ENCODE measurements around the gene ZFAND6. TPM values are rescaled to one million over a fixed set of nuclear protein-coding genes. Genes with fewer than 3 reads are reported as not detected.

Gene ZFAND6
- polyA plus RNA-seq, 1 donor from 2014 or later = 353 TPM

DNA sequence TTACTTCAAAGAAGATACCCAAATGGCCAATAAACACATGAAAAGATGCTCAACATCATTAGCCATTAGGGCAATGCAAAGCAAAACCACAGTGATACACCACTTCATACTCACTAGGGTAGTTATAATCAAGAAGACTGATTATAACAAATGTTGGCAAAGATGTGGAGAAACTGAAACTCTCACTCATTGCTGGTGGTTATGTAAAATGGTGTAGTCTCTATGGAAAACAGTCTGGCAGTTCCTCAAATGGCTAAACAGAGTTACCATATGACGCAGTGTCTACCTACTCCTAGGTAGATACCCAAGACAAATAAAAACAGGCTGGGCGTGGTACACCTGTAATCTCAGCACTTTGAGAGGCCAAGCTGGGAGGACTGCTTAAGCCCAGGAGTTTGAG lies 3.5 kb upstream of the ZFAND6 start:
- Histone ChIP-seq H2AFZ (ENCODE audit: low read depth, low read length) (no peak overlapping the region), H3K27ac (ENCODE audit: low read length) (no peak overlapping the region), H3K36me3 (ENCODE audit: insufficient read depth, low read length) (no peaks in the 10 kb centered on the region), H4K20me1 (ENCODE audit: insufficient read depth) (no peaks in the 10 kb centered on the region), H3F3A (ENCODE audit: insufficient read depth, low read length, poor library complexity, severe bottlenecking) (no peaks in the 10 kb centered on the region), H3K9ac (ENCODE audit: low read length) (no peak overlapping the region), H3K9me3 (ENCODE audit: low read length) (no peaks in the 10 kb centered on the region), H3K9me2 (ENCODE audit: insufficient read depth, low read length) (no peaks in the 10 kb centered on the region), H3K27me3 (ENCODE audit: insufficient read depth, low read depth, low read length) (peaks cover 15% of the 10 kb centered on the region), H3K4me3 (ENCODE audit: low read length) (no peak overlapping the region), H3K79me2 (replicated peaks; ENCODE audit: insufficient read depth, low read length) (peaks cover 6% of the 10 kb centered on the region), H3K4me2 (ENCODE audit: low read length) (no peak overlapping the region)
- TF ChIP-seq POLR2AphosphoS5 (IDR thresholded peaks at IDR 0.05) = no peak

DNA sequence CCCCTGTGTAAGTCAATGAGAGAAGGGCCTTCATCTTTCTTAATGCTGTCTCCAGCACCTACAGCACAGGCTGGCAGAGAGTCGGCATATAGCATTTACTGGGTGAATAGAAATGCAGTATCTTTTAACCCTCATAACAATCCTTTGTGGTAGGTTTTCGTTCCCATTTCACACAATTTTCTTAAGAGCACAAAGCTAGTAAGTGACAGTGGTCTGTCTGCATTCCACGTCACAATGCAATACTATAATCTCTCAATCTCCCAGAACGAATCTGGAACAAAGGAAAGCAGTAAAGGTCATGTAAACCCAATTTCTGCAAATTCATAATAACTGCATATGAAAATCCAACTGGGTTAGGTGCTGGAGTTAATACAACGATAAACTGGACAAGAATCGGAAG lies 1.4 kb upstream of the ZFAND6 start:
- peaks cover 15% of the 10 kb centered on the region for H3K27me3 ChIP-seq (ENCODE audit: insufficient read depth, low read depth, low read length)
- H3K36me3 ChIP-seq (ENCODE audit: insufficient read depth, low read length) = no peaks in the 10 kb centered on the region
- no peaks in the 10 kb centered on the region for H3F3A ChIP-seq (ENCODE audit: insufficient read depth, low read length, poor library complexity, severe bottlenecking)
- no peaks in the 10 kb centered on the region for H3K9me3 ChIP-seq (ENCODE audit: low read length)
- H3K9me2 ChIP-seq (ENCODE audit: insufficient read depth, low read length) = no peaks in the 10 kb centered on the region
- H3K79me2 ChIP-seq (replicated peaks; ENCODE audit: insufficient read depth, low read length) = peaks cover 26% of the 10 kb centered on the region
- H3K4me3 ChIP-seq (ENCODE audit: low read length) = no peak overlapping the region
- no peak overlapping the region for H3K9ac ChIP-seq (ENCODE audit: low read length)
- H3K4me2 ChIP-seq (ENCODE audit: low read length) = peak overlapping the region; percentile 87
- H3K27ac ChIP-seq (ENCODE audit: low read length) = no peak overlapping the region
- no peak overlapping the region for H2AFZ ChIP-seq (ENCODE audit: low read depth, low read length)
- TF ChIP-seq TAF1 (IDR thresholded peaks at IDR 0.05; ENCODE audit: low read depth) (no peak), POLR2AphosphoS5 (IDR thresholded peaks at IDR 0.05) (no peak), MXI1 (conservative IDR thresholded peaks at IDR 0.05; ENCODE audit: poor library complexity, severe bottlenecking) (no peak), EP300 (conservative IDR thresholded peaks at IDR 0.05; ENCODE audit: poor library complexity, severe bottlenecking) (no peak), RAD21 (conservative IDR thresholded peaks at IDR 0.05) (no peak), EZH2 (IDR thresholded peaks at IDR 0.05; ENCODE audit: borderline replicate concordance, insufficient read depth, low read length, poor library complexity, severe bottlenecking) (no peak), SMC3 (conservative IDR thresholded peaks at IDR 0.05; ENCODE audit: poor library complexity) (no peak)
- TF ChIP-seq, protein P1, sequence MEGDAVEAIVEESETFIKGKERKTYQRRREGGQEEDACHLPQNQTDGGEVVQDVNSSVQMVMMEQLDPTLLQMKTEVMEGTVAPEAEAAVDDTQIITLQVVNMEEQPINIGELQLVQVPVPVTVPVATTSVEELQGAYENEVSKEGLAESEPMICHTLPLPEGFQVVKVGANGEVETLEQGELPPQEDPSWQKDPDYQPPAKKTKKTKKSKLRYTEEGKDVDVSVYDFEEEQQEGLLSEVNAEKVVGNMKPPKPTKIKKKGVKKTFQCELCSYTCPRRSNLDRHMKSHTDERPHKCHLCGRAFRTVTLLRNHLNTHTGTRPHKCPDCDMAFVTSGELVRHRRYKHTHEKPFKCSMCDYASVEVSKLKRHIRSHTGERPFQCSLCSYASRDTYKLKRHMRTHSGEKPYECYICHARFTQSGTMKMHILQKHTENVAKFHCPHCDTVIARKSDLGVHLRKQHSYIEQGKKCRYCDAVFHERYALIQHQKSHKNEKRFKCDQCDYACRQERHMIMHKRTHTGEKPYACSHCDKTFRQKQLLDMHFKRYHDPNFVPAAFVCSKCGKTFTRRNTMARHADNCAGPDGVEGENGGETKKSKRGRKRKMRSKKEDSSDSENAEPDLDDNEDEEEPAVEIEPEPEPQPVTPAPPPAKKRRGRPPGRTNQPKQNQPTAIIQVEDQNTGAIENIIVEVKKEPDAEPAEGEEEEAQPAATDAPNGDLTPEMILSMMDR (IDR thresholded peaks at IDR 0.05; ENCODE audit: poor library complexity, severe bottlenecking) = no peak
- TF ChIP-seq, protein P2, sequence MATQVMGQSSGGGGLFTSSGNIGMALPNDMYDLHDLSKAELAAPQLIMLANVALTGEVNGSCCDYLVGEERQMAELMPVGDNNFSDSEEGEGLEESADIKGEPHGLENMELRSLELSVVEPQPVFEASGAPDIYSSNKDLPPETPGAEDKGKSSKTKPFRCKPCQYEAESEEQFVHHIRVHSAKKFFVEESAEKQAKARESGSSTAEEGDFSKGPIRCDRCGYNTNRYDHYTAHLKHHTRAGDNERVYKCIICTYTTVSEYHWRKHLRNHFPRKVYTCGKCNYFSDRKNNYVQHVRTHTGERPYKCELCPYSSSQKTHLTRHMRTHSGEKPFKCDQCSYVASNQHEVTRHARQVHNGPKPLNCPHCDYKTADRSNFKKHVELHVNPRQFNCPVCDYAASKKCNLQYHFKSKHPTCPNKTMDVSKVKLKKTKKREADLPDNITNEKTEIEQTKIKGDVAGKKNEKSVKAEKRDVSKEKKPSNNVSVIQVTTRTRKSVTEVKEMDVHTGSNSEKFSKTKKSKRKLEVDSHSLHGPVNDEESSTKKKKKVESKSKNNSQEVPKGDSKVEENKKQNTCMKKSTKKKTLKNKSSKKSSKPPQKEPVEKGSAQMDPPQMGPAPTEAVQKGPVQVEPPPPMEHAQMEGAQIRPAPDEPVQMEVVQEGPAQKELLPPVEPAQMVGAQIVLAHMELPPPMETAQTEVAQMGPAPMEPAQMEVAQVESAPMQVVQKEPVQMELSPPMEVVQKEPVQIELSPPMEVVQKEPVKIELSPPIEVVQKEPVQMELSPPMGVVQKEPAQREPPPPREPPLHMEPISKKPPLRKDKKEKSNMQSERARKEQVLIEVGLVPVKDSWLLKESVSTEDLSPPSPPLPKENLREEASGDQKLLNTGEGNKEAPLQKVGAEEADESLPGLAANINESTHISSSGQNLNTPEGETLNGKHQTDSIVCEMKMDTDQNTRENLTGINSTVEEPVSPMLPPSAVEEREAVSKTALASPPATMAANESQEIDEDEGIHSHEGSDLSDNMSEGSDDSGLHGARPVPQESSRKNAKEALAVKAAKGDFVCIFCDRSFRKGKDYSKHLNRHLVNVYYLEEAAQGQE (IDR thresholded peaks at IDR 0.05; ENCODE audit: borderline replicate concordance) = no peak
- no peaks in the 10 kb centered on the region for H4K20me1 ChIP-seq (ENCODE audit: insufficient read depth)
